ENCODE results near the gene SORCS2. TPM values are rescaled to one million over a fixed set of nuclear protein-coding genes. Genes with fewer than 3 reads are reported as not detected.

SORCS2 gene
- polyA plus RNA-seq, 1 donor from 2014 or later: 1.0 TPM

GRCh38 chr4:7351014-7351413, 158.7 kb downstream of the SORCS2 start:
- Histone ChIP-seq H3K9me3 (ENCODE audit: low read length) (no peaks in the 10 kb centered on the region), H3K79me2 (replicated peaks; ENCODE audit: insufficient read depth, low read length) (no peaks in the 10 kb centered on the region), H3K4me2 (ENCODE audit: low read length) (no peak overlapping the region), H3K27me3 (ENCODE audit: insufficient read depth, low read depth, low read length) (no peaks in the 10 kb centered on the region), H3K36me3 (ENCODE audit: insufficient read depth, low read length) (no peaks in the 10 kb centered on the region), H3F3A (ENCODE audit: insufficient read depth, low read length, poor library complexity, severe bottlenecking) (no peaks in the 10 kb centered on the region), H4K20me1 (ENCODE audit: insufficient read depth) (no peaks in the 10 kb centered on the region), H3K9ac (ENCODE audit: low read length) (peak overlapping the region; percentile 5), H3K4me3 (ENCODE audit: low read length) (no peak overlapping the region), H2AFZ (ENCODE audit: low read depth, low read length) (no peak overlapping the region), H3K27ac (ENCODE audit: low read length) (no peak overlapping the region), H3K9me2 (ENCODE audit: insufficient read depth, low read length) (no peaks in the 10 kb centered on the region)
- TF ChIP-seq, protein P1, sequence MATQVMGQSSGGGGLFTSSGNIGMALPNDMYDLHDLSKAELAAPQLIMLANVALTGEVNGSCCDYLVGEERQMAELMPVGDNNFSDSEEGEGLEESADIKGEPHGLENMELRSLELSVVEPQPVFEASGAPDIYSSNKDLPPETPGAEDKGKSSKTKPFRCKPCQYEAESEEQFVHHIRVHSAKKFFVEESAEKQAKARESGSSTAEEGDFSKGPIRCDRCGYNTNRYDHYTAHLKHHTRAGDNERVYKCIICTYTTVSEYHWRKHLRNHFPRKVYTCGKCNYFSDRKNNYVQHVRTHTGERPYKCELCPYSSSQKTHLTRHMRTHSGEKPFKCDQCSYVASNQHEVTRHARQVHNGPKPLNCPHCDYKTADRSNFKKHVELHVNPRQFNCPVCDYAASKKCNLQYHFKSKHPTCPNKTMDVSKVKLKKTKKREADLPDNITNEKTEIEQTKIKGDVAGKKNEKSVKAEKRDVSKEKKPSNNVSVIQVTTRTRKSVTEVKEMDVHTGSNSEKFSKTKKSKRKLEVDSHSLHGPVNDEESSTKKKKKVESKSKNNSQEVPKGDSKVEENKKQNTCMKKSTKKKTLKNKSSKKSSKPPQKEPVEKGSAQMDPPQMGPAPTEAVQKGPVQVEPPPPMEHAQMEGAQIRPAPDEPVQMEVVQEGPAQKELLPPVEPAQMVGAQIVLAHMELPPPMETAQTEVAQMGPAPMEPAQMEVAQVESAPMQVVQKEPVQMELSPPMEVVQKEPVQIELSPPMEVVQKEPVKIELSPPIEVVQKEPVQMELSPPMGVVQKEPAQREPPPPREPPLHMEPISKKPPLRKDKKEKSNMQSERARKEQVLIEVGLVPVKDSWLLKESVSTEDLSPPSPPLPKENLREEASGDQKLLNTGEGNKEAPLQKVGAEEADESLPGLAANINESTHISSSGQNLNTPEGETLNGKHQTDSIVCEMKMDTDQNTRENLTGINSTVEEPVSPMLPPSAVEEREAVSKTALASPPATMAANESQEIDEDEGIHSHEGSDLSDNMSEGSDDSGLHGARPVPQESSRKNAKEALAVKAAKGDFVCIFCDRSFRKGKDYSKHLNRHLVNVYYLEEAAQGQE (IDR thresholded peaks at IDR 0.05; ENCODE audit: borderline replicate concordance): no peak
- TF ChIP-seq TAF1 (IDR thresholded peaks at IDR 0.05; ENCODE audit: low read depth) (no peak), EZH2 (IDR thresholded peaks at IDR 0.05; ENCODE audit: borderline replicate concordance, insufficient read depth, low read length, poor library complexity, severe bottlenecking) (no peak), MXI1 (conservative IDR thresholded peaks at IDR 0.05; ENCODE audit: poor library complexity, severe bottlenecking) (no peak), EP300 (conservative IDR thresholded peaks at IDR 0.05; ENCODE audit: poor library complexity, severe bottlenecking) (no peak), SMC3 (conservative IDR thresholded peaks at IDR 0.05; ENCODE audit: poor library complexity) (no peak), RAD21 (conservative IDR thresholded peaks at IDR 0.05) (no peak), POLR2AphosphoS5 (IDR thresholded peaks at IDR 0.05) (no peak)
- TF ChIP-seq, protein P2, sequence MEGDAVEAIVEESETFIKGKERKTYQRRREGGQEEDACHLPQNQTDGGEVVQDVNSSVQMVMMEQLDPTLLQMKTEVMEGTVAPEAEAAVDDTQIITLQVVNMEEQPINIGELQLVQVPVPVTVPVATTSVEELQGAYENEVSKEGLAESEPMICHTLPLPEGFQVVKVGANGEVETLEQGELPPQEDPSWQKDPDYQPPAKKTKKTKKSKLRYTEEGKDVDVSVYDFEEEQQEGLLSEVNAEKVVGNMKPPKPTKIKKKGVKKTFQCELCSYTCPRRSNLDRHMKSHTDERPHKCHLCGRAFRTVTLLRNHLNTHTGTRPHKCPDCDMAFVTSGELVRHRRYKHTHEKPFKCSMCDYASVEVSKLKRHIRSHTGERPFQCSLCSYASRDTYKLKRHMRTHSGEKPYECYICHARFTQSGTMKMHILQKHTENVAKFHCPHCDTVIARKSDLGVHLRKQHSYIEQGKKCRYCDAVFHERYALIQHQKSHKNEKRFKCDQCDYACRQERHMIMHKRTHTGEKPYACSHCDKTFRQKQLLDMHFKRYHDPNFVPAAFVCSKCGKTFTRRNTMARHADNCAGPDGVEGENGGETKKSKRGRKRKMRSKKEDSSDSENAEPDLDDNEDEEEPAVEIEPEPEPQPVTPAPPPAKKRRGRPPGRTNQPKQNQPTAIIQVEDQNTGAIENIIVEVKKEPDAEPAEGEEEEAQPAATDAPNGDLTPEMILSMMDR (IDR thresholded peaks at IDR 0.05; ENCODE audit: poor library complexity, severe bottlenecking): no peak

DNA sequence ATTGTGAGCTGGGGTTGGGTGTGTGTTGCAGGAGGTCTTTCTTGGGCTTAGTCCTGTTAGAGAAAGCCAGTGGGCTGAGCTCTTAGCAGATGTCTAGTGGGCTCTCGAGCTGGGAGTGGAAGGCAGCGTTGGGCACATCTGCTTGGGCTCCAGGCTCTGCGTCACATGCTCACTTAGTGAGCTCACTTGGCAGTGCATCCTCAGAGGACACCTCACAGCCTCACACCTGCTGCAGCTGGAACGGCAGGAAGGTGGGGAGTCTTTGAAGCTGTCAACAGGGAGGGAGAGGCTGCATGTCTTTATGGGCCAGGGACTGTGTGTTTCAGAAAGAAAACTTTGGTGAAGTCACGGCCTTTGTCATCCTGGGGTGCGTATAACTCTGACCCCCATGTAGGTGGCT, 160.1 kb downstream of the SORCS2 start:
- H3K27me3 ChIP-seq (ENCODE audit: insufficient read depth, low read depth, low read length): no peaks in the 10 kb centered on the region
- H2AFZ ChIP-seq (ENCODE audit: low read depth, low read length): no peak overlapping the region
- H3K9me2 ChIP-seq (ENCODE audit: insufficient read depth, low read length): no peaks in the 10 kb centered on the region
- H3K4me3 ChIP-seq (ENCODE audit: low read length): no peak overlapping the region
- TF ChIP-seq EZH2 (IDR thresholded peaks at IDR 0.05; ENCODE audit: borderline replicate concordance, insufficient read depth, low read length, poor library complexity, severe bottlenecking): no peak
- no peak for TF ChIP-seq RAD21 (conservative IDR thresholded peaks at IDR 0.05)
- TF ChIP-seq, protein P2 (IDR thresholded peaks at IDR 0.05; ENCODE audit: poor library complexity, severe bottlenecking): no peak
- TF ChIP-seq, protein P1 (IDR thresholded peaks at IDR 0.05; ENCODE audit: borderline replicate concordance): no peak
- no peak for TF ChIP-seq SMC3 (conservative IDR thresholded peaks at IDR 0.05; ENCODE audit: poor library complexity)
- no peak for TF ChIP-seq POLR2AphosphoS5 (IDR thresholded peaks at IDR 0.05)
- TF ChIP-seq MXI1 (conservative IDR thresholded peaks at IDR 0.05; ENCODE audit: poor library complexity, severe bottlenecking): no peak
- no peak for TF ChIP-seq EP300 (conservative IDR thresholded peaks at IDR 0.05; ENCODE audit: poor library complexity, severe bottlenecking)
- TF ChIP-seq TAF1 (IDR thresholded peaks at IDR 0.05; ENCODE audit: low read depth): no peak
- no peak overlapping the region for H3K27ac ChIP-seq (ENCODE audit: low read length)
- H3K36me3 ChIP-seq (ENCODE audit: insufficient read depth, low read length): no peaks in the 10 kb centered on the region
- H4K20me1 ChIP-seq (ENCODE audit: insufficient read depth): no peaks in the 10 kb centered on the region
- no peaks in the 10 kb centered on the region for H3K79me2 ChIP-seq (replicated peaks; ENCODE audit: insufficient read depth, low read length)
- no peak overlapping the region for H3K4me2 ChIP-seq (ENCODE audit: low read length)
- no peaks in the 10 kb centered on the region for H3F3A ChIP-seq (ENCODE audit: insufficient read depth, low read length, poor library complexity, severe bottlenecking)
- H3K9me3 ChIP-seq (ENCODE audit: low read length): no peaks in the 10 kb centered on the region
- no peak overlapping the region for H3K9ac ChIP-seq (ENCODE audit: low read length)

Data from neural cell (in vitro differentiated cells).